ENCODE data around the gene PLD4. TPM values are rescaled to one million over a fixed set of nuclear protein-coding genes. Genes with fewer than 3 reads are reported as not detected.
A peak's percentile ranks its signal among the peaks of the same experiment; 100 is the strongest.

PLD4 gene
- total RNA-seq, 4 donors from 2014 or later = 1.3 to 10.9 TPM; not detected in 2

DNA sequence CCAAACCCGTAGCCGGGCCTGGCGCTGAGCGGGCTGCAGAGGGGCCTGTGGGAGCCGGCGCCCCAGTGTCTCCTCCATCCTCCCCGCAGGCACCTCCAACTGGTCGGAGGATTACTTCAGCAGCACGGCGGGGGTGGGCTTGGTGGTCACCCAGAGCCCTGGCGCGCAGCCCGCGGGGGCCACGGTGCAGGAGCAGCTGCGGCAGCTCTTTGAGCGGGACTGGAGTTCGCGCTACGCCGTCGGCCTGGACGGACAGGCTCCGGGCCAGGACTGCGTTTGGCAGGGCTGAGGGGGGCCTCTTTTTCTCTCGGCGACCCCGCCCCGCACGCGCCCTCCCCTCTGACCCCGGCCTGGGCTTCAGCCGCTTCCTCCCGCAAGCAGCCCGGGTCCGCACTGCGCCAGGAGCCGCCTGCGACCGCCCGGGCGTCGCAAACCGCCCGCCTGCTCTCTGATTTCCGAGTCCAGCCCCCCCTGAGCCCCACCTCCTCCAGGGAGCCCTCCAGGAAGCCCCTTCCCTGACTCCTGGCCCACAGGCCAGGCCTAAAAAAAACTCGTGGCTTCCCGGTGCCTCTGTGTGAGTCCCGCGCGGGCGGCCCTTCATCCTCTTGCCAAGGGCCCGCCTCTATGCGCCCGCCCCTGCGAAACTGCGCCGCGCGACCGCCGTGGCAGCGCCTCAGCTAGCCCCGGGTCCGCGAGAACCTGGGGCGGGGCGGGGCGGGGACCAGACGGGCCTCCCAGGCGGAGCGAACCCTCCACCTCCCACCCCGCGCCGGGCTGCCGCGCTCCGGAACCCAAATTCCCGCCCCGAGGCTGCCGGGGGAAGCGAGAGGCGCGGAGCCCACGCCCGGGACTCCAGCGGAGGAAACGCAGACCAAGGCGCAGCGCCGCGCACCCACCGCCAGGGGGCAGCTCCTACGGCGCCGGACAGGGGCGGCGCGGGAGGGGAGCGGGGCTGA is 8.3 kb downstream of the PLD4 start:
- Histone ChIP-seq H3K9me3 (no peaks in the 10 kb centered on the region), H3K36me3 (no peaks in the 10 kb centered on the region), H3K4me3 (peak overlapping the region; percentile 40 to 57), H3K27ac (peak overlapping the region; percentile 53 to 78), H3K27me3 (no peaks in the 10 kb centered on the region), H3K4me1 (no peaks in the 10 kb centered on the region)
- peak in 1 of 2 donors; percentile 40 for TF ChIP-seq POLR2A (IDR thresholded peaks at IDR 0.05)
- TF ChIP-seq, protein P1, sequence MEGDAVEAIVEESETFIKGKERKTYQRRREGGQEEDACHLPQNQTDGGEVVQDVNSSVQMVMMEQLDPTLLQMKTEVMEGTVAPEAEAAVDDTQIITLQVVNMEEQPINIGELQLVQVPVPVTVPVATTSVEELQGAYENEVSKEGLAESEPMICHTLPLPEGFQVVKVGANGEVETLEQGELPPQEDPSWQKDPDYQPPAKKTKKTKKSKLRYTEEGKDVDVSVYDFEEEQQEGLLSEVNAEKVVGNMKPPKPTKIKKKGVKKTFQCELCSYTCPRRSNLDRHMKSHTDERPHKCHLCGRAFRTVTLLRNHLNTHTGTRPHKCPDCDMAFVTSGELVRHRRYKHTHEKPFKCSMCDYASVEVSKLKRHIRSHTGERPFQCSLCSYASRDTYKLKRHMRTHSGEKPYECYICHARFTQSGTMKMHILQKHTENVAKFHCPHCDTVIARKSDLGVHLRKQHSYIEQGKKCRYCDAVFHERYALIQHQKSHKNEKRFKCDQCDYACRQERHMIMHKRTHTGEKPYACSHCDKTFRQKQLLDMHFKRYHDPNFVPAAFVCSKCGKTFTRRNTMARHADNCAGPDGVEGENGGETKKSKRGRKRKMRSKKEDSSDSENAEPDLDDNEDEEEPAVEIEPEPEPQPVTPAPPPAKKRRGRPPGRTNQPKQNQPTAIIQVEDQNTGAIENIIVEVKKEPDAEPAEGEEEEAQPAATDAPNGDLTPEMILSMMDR (IDR thresholded peaks at IDR 0.05) = peak; percentile 70 to 93 (median 84)
- intact Hi-C loops (cut with DNase I; ENCODE audit: low total_unique reads) = no loop called here
- peak; percentile 88 to 93 for DNase-seq

GRCh38 chr14:104933746-104934733 is 9.4 kb downstream of the PLD4 start:
- Histone ChIP-seq H3K27ac (peak overlapping the region in 1 of 2 donors; percentile 78), H3K4me1 (no peaks in the 10 kb centered on the region), H3K36me3 (no peaks in the 10 kb centered on the region), H3K4me3 (peak overlapping the region; percentile 40 to 57), H3K9me3 (no peaks in the 10 kb centered on the region), H3K27me3 (no peaks in the 10 kb centered on the region)
- intact Hi-C loops (cut with DNase I; ENCODE audit: low total_unique reads) = no loop called here
- TF ChIP-seq POLR2A (IDR thresholded peaks at IDR 0.05) = no peak
- TF ChIP-seq, protein P1 (IDR thresholded peaks at IDR 0.05) = no peak
- peak; percentile 14 to 22 for DNase-seq

DNA sequence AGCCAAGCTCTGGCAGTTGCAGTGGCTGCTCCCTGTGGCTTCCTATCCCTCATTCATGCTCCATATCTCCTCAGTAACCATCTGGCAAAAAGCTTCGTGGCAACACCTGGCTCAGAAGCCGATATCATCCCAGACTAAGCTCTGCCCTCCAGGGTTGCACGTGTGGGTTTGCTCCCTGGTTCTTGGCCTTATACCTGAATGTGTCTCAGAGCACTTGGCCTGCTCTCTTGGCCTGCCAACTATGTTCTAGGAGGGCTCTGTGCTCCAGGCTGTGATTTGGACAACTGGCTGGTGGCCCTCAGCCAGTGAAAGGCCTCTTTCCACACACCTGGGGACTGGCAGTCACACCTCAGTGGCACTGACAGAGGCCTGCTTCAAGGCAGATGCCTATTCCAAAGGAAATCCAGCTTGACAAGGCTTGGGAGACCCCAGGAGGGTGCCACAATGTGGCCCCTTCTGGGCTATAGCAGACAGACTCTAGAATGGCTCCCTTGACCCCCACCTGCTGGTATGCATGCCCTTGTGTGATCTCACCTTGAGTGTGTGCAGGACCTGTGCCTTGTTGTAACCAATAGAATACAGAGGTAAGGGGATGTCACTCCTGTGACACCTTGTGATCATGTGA is 10.5 kb downstream of the PLD4 start:
- no peak for TF ChIP-seq POLR2A (IDR thresholded peaks at IDR 0.05)
- TF ChIP-seq, protein P1 (IDR thresholded peaks at IDR 0.05) = no peak
- H3K27ac ChIP-seq = no peak overlapping the region
- H3K27me3 ChIP-seq = no peaks in the 10 kb centered on the region
- H3K4me1 ChIP-seq = no peaks in the 10 kb centered on the region
- no peaks in the 10 kb centered on the region for H3K36me3 ChIP-seq
- no peaks in the 10 kb centered on the region for H3K9me3 ChIP-seq
- peak; percentile 10 to 11 for DNase-seq
- H3K4me3 ChIP-seq = no peak overlapping the region
- intact Hi-C loops (cut with DNase I; ENCODE audit: low total_unique reads) = no loop called here

DNA sequence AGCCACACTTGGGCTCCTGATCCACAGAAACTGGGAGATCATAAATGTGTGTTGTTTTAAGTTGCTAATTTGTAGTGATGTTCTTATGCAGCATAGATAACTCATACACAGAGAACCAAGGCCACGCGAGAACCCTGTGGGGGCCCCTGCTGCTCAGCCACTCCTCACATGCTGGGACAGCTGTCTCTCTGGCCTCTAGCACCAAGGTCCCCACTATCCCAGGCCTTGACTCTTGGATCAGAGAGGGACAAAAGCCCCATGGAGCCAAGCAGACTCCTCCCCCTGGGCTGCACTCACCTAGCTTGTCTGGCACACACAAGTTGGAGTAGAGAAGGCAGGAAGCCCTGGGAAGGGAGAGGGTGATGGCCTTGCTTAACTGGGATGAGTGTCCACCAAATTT is 11.3 kb downstream of the PLD4 start:
- H3K36me3 ChIP-seq = no peaks in the 10 kb centered on the region
- H3K4me3 ChIP-seq = no peak overlapping the region

More for the DNA sequence above, 11.3 kb downstream of the PLD4 start:
- peak; percentile 8 to 10 for DNase-seq
- Histone ChIP-seq H3K27ac (no peak overlapping the region), H3K27me3 (no peaks in the 10 kb centered on the region), H3K9me3 (no peaks in the 10 kb centered on the region), H3K4me1 (no peaks in the 10 kb centered on the region)
- TF ChIP-seq, protein P1 (IDR thresholded peaks at IDR 0.05) = no peak
- TF ChIP-seq POLR2A (IDR thresholded peaks at IDR 0.05) = no peak
- intact Hi-C loops (cut with DNase I; ENCODE audit: low total_unique reads) = no loop called here

Data from uterus (tissue), 4 donors.